PC-3 (cell line): ENCODE data around the gene MYO19. TPM values are rescaled to one million over a fixed set of nuclear protein-coding genes. Genes with fewer than 3 reads are reported as not detected.

Source experiments
- ATAC-seq: fragments of 200-7000 bp; cut with Tn5 transposase; 2 replicates; pipeline ENCODE4 v1.9.1; 2020; ENCODE audit warnings: mild to moderate bottlenecking, moderate library complexity
- BruUV-seq: library from RNA; stranded (reverse); fragments of 400-500 nt; replicated peaks from 2 replicates; lab custom pipeline; 2021; lab: Mats Ljungman, UMichigan
- CTCF ChIA-PET: fragments of 300-600 bp; sonication (Branson Sonifier 250); formaldehyde crosslinking; loops from one replicate; lab custom pipeline; 2022; ENCODE audit warnings: antibody characterized with exemption; lab: Charles Lee
- POLR2A ChIA-PET: fragments of 300-600 bp; sonication (Branson Sonifier 250); formaldehyde crosslinking; loops from one replicate; lab custom pipeline; 2022; ENCODE audit warnings: antibody characterized with exemption; ENCODE audit not compliant: unreplicated experiment; lab: Charles Lee
- DNase-seq: peaks from one replicate; pipeline ENCODE4 v3.0.0-alpha.2; 2015
- H2AFZ ChIP-seq: fragments of 300-600 bp; sonication (generic); 2 replicates; pipeline ENCODE4 v1.6.0; 2016; ENCODE audit warnings: antibody characterized with exemption, low read length
- H3F3A ChIP-seq: fragments of 300-600 bp; sonication (generic); one replicate; pipeline ENCODE4 v1.6.0; 2017; ENCODE audit warnings: antibody characterized with exemption, low read length, control low read depth, mild to moderate bottlenecking; ENCODE audit not compliant: unreplicated experiment
- H3K27ac ChIP-seq: fragments of 300-600 bp; sonication (generic); 2 replicates; pipeline ENCODE4 v1.5.1; 2016; ENCODE audit warnings: mild to moderate bottlenecking, low read length
- H3K27me3 ChIP-seq: fragments of 300-600 bp; sonication (generic); 2 replicates; pipeline ENCODE4 v1.6.1; 2016; ENCODE audit warnings: low read length, mixed read lengths
- H3K36me3 ChIP-seq: fragments of 300-600 bp; sonication (generic); 2 replicates; pipeline ENCODE4 v1.6.1; 2016; ENCODE audit warnings: low read depth, mixed run types, low read length, mixed read lengths
- H3K4me1 ChIP-seq: fragments of 300-600 bp; sonication (generic); 2 replicates; pipeline ENCODE4 v1.5.1; 2016; ENCODE audit warnings: low read length; ENCODE audit not compliant: insufficient read depth
- H3K4me2 ChIP-seq: fragments of 300-600 bp; sonication (generic); 2 replicates; pipeline ENCODE4 v1.6.0; 2016; ENCODE audit warnings: low read length
- H3K4me3 ChIP-seq: fragments of 300-600 bp; sonication (generic); 2 replicates; pipeline ENCODE4 v1.5.1; 2016; ENCODE audit warnings: mild to moderate bottlenecking, low read length, mixed read lengths
- H3K79me2 ChIP-seq: fragments of 300-600 bp; sonication (generic); 2 replicates; pipeline ENCODE4 v1.6.1; 2017; ENCODE audit warnings: low read length, mixed read lengths
- H3K9ac ChIP-seq: fragments of 300-600 bp; sonication (generic); 2 replicates; pipeline ENCODE4 v1.6.0; 2016; ENCODE audit warnings: mild to moderate bottlenecking, low read length
- H3K9me2 ChIP-seq: fragments of 300-600 bp; sonication (generic); replicated peaks from 2 replicates; pipeline ENCODE4 v1.6.1; 2016; ENCODE audit warnings: mixed run types, low read length, mixed read lengths
- H3K9me3 ChIP-seq: fragments of 300-600 bp; sonication (generic); 2 replicates; pipeline ENCODE4 v1.6.1; 2016; ENCODE audit warnings: low read length, mixed read lengths
- H4K20me1 ChIP-seq: fragments of 300-600 bp; sonication (generic); 2 replicates; pipeline ENCODE4 v1.6.1; 2016; ENCODE audit warnings: low read length, mixed read lengths
- EZH2 ChIP-seq: fragments of 300-600 bp; sonication (generic); IDR thresholded peaks from one replicate; pipeline ENCODE4 v1.6.1; 2017; ENCODE audit warnings: antibody characterized with exemption, mild to moderate bottlenecking, low read length; ENCODE audit not compliant: unreplicated experiment
- EZH2phosphoT487 ChIP-seq: fragments of 300-600 bp; sonication (generic); IDR thresholded peaks from 2 replicates; pipeline ENCODE4 v1.6.1; 2018; ENCODE audit warnings: mild to moderate bottlenecking, antibody characterized with exemption, low read length, borderline replicate concordance
- intact Hi-C: fragments of 100-400 bp; cut with micrococcal nuclease; formaldehyde crosslinking; loops from 2 replicates; pipeline ENCODE4 v1.9.0; 2023
- total RNA-seq: library from RNA; depleted of rRNA; stranded (reverse); fragments of >200 nt; gene quantifications from 2 replicates; pipeline ENCODE4 v1.2.3, GENCODE V29; 2014
- TF ChIP-seq, protein P1 (sequence below): fragments of 300-600 bp; sonication (generic); conservative IDR thresholded peaks from 2 replicates; pipeline ENCODE4 v1.5.1; 2017; ENCODE audit warnings: antibody characterized with exemption, low read depth, mild to moderate bottlenecking, low read length

Gene MYO19
- total RNA-seq, 1 experiment from 2014 or later: 143 TPM

GRCh38 chr17:36505171-36505570, 29.5 kb downstream of the MYO19 start:
- Histone ChIP-seq H3F3A (no peaks in the 10 kb centered on the region), H3K9me3 (no peaks in the 10 kb centered on the region), H3K4me3 (no peak overlapping the region), H4K20me1 (no peaks in the 10 kb centered on the region), H3K27me3 (no peaks in the 10 kb centered on the region), H3K36me3 (no peaks in the 10 kb centered on the region; the same call in 1 of the 2 replicates), H3K9me2 (no peaks in the 10 kb centered on the region), H3K9ac (no peak overlapping the region), H3K27ac (no peak overlapping the region), H3K4me2 (no peak overlapping the region), H3K4me1 (no peaks in the 10 kb centered on the region), H2AFZ (no peak overlapping the region), H3K79me2 (no peaks in the 10 kb centered on the region)
- ChIA-PET CTCF (no interaction called here), POLR2A (no interaction called here)
- TF ChIP-seq, protein P1, sequence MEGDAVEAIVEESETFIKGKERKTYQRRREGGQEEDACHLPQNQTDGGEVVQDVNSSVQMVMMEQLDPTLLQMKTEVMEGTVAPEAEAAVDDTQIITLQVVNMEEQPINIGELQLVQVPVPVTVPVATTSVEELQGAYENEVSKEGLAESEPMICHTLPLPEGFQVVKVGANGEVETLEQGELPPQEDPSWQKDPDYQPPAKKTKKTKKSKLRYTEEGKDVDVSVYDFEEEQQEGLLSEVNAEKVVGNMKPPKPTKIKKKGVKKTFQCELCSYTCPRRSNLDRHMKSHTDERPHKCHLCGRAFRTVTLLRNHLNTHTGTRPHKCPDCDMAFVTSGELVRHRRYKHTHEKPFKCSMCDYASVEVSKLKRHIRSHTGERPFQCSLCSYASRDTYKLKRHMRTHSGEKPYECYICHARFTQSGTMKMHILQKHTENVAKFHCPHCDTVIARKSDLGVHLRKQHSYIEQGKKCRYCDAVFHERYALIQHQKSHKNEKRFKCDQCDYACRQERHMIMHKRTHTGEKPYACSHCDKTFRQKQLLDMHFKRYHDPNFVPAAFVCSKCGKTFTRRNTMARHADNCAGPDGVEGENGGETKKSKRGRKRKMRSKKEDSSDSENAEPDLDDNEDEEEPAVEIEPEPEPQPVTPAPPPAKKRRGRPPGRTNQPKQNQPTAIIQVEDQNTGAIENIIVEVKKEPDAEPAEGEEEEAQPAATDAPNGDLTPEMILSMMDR: no peak
- no peak for ATAC-seq
- DNase-seq: no peak
- intact Hi-C loops: no loop called here
- no TSS peak for BruUV-seq

GRCh38 chr17:36504156-36504545, 30.5 kb downstream of the MYO19 start:
- DNase-seq (no peak), ATAC-seq (no peak)
- intact Hi-C loops: no loop called here
- Histone ChIP-seq H3K36me3 (no peaks in the 10 kb centered on the region; the same call in 1 of the 2 replicates), H2AFZ (no peak overlapping the region), H3K9me2 (no peaks in the 10 kb centered on the region), H3K27ac (no peak overlapping the region), H3K9ac (no peak overlapping the region), H3K4me3 (no peak overlapping the region), H4K20me1 (no peaks in the 10 kb centered on the region), H3K27me3 (no peaks in the 10 kb centered on the region), H3K4me1 (no peaks in the 10 kb centered on the region), H3K9me3 (no peaks in the 10 kb centered on the region), H3F3A (no peaks in the 10 kb centered on the region), H3K4me2 (no peak overlapping the region), H3K79me2 (no peaks in the 10 kb centered on the region)
- no TSS peak for BruUV-seq
- CTCF ChIA-PET: no interaction called here
- POLR2A ChIA-PET: no interaction called here
- TF ChIP-seq EZH2 (no peak), EZH2phosphoT487 (no peak)
- TF ChIP-seq, protein P1: no peak

GRCh38 chr17:36503456-36504155, 31.1 kb downstream of the MYO19 start:
- BruUV-seq: no TSS peak
- no peak overlapping the region for H3K4me3 ChIP-seq
- intact Hi-C loops: no loop called here
- H3K27me3 ChIP-seq: no peaks in the 10 kb centered on the region
- H3K27ac ChIP-seq: no peak overlapping the region
- no peaks in the 10 kb centered on the region for H3F3A ChIP-seq
- H2AFZ ChIP-seq: no peak overlapping the region
- POLR2A ChIA-PET: no interaction called here
- H3K9me3 ChIP-seq: no peaks in the 10 kb centered on the region
- no peak overlapping the region for H3K4me2 ChIP-seq
- TF ChIP-seq EZH2phosphoT487: no peak
- TF ChIP-seq, protein P1: no peak
- H3K9me2 ChIP-seq: no peaks in the 10 kb centered on the region
- no peaks in the 10 kb centered on the region; the same call in 1 of the 2 replicates for H3K36me3 ChIP-seq
- DNase-seq: no peak
- H3K79me2 ChIP-seq: no peaks in the 10 kb centered on the region
- ATAC-seq: no peak
- H3K4me1 ChIP-seq: no peaks in the 10 kb centered on the region
- no peak overlapping the region for H3K9ac ChIP-seq
- CTCF ChIA-PET: no interaction called here
- no peaks in the 10 kb centered on the region for H4K20me1 ChIP-seq
